Brain microvascular endothelial cell (primary cell): ENCODE data around the gene RHOBTB1.
"Not testable (repeated sequence)": the region's sequence is repeated elsewhere in the genome, so short reads cannot be mapped to it uniquely, and the experiment has no call there.

Experiments
- DNase-seq: peaks from one replicate; pipeline ENCODE4 v3.0.0-alpha.2; 2020
- H3K27ac ChIP-seq: fragments of 250-450 bp; sonication (Bioruptor Pico); 2 replicates; pipeline ENCODE4 v1.5.1; 2020; ENCODE audit warnings: mild to moderate bottlenecking, moderate library complexity
- H3K27me3 ChIP-seq: fragments of 250-450 bp; sonication (Bioruptor Pico); replicated peaks from 2 replicates; pipeline ENCODE4 v1.5.1; 2020; ENCODE audit warnings: mild to moderate bottlenecking
- H3K36me3 ChIP-seq: fragments of 250-450 bp; sonication (Bioruptor Pico); replicated peaks from 2 replicates; pipeline ENCODE4 v1.5.1; 2020; ENCODE audit warnings: mild to moderate bottlenecking
- H3K4me3 ChIP-seq: 2 replicates; pipeline ENCODE4 v1.5.1; 2011; ENCODE audit warnings: low read depth, mild to moderate bottlenecking, control low read depth, low read length, moderate library complexity
- CTCF ChIP-seq: IDR thresholded peaks from 2 replicates; pipeline ENCODE4 v1.5.1; 2011; ENCODE audit warnings: low read depth, mild to moderate bottlenecking, moderate library complexity, low read length, control low read depth, inconsistent platforms; ENCODE audit errors: missing control alignments
- in situ Hi-C: cut with HindIII; loops from 2 replicates; pipeline ENCODE4 v1.10.0; 2017; ENCODE audit warnings: low sequenced_read_pairs, low pct_ligation_motif_present

RHOBTB1 gene

GRCh38 chr10:60834401-60834800, 109.6 kb downstream of the RHOBTB1 start:
- in situ Hi-C loops, result no loop called here
- DNase-seq, result no peak

GRCh38 chr10:60832136-60832535, 111.8 kb downstream of the RHOBTB1 start:
- in situ Hi-C loops, H3K27ac ChIP-seq, H3K36me3 ChIP-seq, H3K4me3 ChIP-seq, DNase-seq, H3K27me3 ChIP-seq: not testable (repeated sequence)

More at GRCh38 chr10:60834401-60834800, 109.6 kb downstream of the RHOBTB1 start:
- Histone ChIP-seq H3K36me3 (no peaks in the 10 kb centered on the region), H3K27me3 (no peaks in the 10 kb centered on the region), H3K27ac (no peak overlapping the region), H3K4me3 (no peak overlapping the region)
- TF ChIP-seq CTCF, result no peak

GRCh38 chr10:60828489-60828852, 115.5 kb downstream of the RHOBTB1 start:
- peak; percentile 4 for DNase-seq
- in situ Hi-C loops, result no loop called here
- no peaks in the 10 kb centered on the region for H3K27me3 ChIP-seq

GRCh38 chr10:60827791-60828488, 116.0 kb downstream of the RHOBTB1 start:
- DNase-seq, result peak; percentile 75
- no peak overlapping the region for H3K4me3 ChIP-seq
- TF ChIP-seq CTCF, result no peak

More at GRCh38 chr10:60828489-60828852, 115.5 kb downstream of the RHOBTB1 start:
- TF ChIP-seq CTCF, result no peak
- H3K27ac ChIP-seq, result peak overlapping the region; percentile 78
- no peaks in the 10 kb centered on the region for H3K36me3 ChIP-seq
- H3K4me3 ChIP-seq, result no peak overlapping the region

GRCh38 chr10:60825520-60825919, 118.5 kb downstream of the RHOBTB1 start:
- DNase-seq, result no peak
- no peak overlapping the region for H3K4me3 ChIP-seq

More at GRCh38 chr10:60827791-60828488, 116.0 kb downstream of the RHOBTB1 start:
- Histone ChIP-seq H3K36me3 (no peaks in the 10 kb centered on the region), H3K27me3 (no peaks in the 10 kb centered on the region), H3K27ac (peak overlapping the region; percentile 78)
- in situ Hi-C loops, result no loop called here

GRCh38 chr10:60823324-60823723, 120.7 kb downstream of the RHOBTB1 start:
- Histone ChIP-seq H3K4me3 (no peak overlapping the region), H3K27me3 (no peaks in the 10 kb centered on the region), H3K36me3 (no peaks in the 10 kb centered on the region), H3K27ac (no peak overlapping the region)
- no peak for TF ChIP-seq CTCF
- in situ Hi-C loops, result no loop called here
- DNase-seq, result no peak

More at GRCh38 chr10:60825520-60825919, 118.5 kb downstream of the RHOBTB1 start:
- no peak overlapping the region for H3K27ac ChIP-seq
- in situ Hi-C loops, result no loop called here
- TF ChIP-seq CTCF, result no peak
- H3K27me3 ChIP-seq, result no peaks in the 10 kb centered on the region
- no peaks in the 10 kb centered on the region for H3K36me3 ChIP-seq
